NCI-H2196 (cell line): ENCODE measurements around the gene LILRA6.
"Not testable (repeated sequence)": the region's sequence is repeated elsewhere in the genome, so short reads cannot be mapped to it uniquely, and the experiment has no call there.

Experiments used
- DNase-seq: peaks from one replicate; lab custom pipeline; 2025; ENCODE audit not compliant: unreplicated experiment; lab: John Stamatoyannopoulos, UW

LILRA6 gene

DNA sequence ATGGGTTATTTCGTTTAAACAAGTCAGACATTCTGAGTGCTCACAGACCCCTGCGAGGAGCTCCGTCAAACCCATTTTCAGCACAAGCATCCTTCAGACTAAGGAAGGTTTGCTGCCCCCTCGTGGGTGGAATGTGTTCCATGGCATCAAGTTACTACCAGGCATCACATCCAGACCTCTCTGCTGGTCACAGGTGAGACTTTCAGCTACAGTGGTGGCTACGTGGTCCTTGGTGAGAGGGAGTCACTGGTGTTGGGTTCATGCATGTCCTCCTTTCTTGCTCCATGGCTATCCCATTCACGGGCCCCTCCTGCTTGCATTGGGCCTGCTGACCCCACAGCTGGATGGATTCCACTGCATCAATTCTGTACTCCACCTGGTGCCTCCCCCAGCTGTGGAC, 23.5 kb upstream of the LILRA6 start:
- peak; percentile 69 for DNase-seq

GRCh38 chr19:54262470-54262869, 19.9 kb upstream of the LILRA6 start:
- no peak for DNase-seq

DNA sequence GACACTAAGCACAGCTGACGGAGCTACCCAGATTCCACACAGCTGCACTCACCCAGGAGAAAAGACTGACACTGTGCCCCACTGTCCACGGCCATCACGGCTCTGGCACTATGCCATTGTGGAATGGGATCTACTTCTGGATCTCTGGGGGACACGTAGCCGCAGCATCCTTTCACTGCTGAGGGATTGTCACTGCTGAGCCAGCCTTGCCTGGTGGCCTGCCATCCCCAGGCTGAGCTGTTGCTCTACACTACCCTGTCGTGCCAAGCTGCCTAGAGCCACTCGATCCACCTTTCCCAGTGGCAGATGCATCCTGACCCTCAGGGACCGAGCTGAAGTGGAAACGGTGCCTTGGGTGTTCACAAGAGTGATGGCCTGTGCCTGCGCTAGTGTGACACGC, 19.5 kb upstream of the LILRA6 start:
- no peak for DNase-seq

GRCh38 chr19:54257116-54257480, 14.5 kb upstream of the LILRA6 start, which contains the start of gene LILRB5:
TSS of gene LILRB5 (minus strand) at chr19:54257273. CDS start at chr19:54257193, 80 bp downstream.
- no peak for DNase-seq

DNA sequence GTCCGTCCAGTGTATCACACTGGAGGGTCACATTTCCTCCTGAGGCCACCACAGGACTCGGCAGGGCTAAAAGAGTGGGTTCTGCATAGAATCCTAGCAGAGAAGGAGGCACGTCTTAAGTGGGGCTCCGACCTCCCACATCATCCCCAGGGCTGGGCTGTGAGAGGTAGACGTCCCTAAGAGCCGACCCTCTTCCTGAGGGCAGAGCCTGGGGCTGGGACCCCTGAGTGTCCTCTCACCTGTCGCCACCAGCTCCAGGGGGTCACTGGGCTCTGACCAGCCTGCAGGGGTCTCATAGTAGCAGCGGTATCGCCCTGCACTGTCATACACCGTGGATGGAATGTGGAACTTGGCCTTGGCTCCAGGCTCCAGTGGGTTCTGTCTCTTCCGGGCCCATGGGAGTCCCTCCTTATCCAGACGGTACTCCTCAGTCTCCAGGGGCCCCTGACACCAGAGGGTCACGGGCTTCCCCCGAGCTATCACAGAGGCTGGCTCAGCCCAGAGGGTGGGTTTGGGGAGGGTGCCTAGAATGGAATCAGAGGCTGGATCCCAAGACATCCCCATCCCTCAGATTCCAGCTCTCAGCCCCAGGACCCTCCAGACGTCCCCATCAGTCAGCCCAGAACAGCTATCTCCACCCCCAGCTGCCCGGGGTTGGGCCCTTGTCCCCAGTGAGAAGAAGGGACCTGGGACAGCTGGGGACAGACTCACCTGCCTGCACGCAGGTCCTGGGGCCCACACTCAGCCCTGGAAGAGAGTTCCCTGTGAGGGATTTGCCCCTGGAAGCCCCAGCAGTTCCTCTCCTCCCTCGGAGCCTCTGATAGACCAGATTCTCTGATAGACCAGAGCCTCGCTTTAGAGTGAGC, 13.9 kb upstream of the LILRA6 start:
- no peak for DNase-seq

DNA sequence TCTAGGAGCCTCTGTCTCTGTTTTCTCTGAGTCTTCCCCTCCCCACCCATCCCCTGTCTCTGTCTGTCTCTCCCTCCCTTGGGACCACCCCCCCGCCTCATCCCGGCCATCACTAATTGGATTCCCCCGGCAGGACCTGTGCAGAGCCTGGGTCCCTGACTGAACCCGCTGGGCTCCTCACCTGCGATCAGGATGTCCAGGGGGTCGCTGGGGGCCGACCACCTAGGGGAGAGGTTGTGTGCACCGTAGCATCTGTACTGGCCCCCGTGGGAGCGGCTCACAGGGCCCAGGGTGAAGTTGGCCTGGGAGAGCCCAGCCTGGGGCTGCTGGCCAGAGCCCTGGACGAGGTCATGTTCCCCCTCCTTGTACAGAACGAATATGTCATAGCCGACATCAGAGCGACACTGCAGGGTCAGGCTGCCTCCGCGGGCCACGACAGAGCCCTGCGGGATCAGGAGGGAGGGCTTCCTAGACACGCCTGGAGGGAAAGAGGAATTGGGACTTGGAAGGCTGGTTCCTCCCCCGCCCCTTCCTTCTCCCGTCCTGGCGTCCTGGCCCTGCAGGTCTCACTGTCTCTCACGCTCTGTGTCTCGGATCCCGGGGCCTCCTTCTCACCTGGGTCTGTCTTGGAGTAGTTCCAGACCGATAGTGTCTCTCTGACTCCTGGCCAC, 12.7 kb upstream of the LILRA6 start:
- no peak for DNase-seq

DNA sequence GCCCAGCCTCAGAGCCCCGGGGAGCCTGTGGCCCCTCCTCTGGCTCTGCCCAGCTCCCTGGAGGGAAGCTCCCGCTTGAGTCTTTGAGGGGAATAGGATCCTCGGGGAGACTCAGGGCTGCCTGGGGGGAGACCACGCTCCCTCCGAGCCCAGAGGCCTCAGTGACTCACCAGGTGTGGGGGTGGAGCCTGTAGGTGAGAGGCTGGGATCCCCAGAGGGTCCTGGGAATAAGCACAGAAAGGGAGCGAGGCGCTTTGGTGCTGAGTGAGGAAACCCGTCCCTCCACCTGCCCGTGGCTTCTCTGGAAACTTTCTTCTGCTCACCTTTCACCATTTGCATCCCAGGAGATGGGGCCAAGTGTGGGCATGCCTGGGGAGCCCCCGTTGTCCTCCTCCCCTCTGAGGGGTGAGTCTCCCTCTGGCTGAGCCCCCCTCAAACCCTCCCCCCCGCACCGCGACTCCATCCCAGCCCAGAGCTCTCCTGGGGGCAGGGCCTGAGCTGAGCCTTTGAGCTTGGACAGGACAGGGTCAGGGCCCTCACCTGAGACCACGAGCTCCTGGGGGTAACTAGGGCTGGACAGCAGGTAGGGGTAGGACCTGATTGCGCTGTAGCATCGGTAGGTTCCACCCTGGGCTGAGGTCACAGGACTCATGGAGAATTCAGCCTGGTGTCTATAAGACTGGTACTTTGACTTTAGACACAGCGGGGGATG, 11.8 kb upstream of the LILRA6 start:
- DNase-seq = no peak

GRCh38 chr19:54253331-54254194, 11.0 kb upstream of the LILRA6 start:
- DNase-seq = no peak

GRCh38 chr19:54252845-54253244, 10.3 kb upstream of the LILRA6 start:
- DNase-seq = no peak

GRCh38 chr19:54252243-54252642, 9.7 kb upstream of the LILRA6 start:
- no peak for DNase-seq

DNA sequence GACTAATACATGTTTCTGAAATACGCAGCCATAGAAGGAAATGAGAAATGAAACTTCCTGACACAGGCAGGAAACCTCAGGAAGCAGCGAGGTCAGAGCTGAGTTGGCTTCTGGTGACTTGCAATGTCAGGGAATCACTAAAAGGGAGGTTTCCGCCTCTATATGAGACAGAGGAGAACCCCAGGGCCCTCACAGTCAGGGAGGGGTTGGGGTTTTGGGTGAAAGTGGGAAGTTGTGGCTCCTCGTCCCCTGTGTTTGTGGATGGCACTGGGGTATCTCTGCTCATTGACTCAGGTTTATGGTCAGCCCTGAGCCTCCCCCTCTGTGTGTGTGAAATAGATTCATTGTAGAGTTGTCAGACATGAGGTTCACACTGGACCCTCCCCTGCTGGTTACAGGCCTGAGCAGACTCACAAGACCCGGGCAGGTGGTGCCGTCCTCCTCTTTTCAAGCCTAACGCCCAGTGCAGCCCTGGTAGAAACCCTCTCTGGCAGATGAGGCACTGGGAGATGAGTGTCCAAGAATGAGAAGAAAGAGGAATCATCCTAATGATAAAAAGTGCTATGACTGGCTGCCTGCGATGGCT, 5.5 kb upstream of the LILRA6 start:
- no peak for DNase-seq

- DNase-seq = no peak
Observed at GRCh38 chr19:54247106-54247930, 4.7 kb upstream of the LILRA6 start.

DNA sequence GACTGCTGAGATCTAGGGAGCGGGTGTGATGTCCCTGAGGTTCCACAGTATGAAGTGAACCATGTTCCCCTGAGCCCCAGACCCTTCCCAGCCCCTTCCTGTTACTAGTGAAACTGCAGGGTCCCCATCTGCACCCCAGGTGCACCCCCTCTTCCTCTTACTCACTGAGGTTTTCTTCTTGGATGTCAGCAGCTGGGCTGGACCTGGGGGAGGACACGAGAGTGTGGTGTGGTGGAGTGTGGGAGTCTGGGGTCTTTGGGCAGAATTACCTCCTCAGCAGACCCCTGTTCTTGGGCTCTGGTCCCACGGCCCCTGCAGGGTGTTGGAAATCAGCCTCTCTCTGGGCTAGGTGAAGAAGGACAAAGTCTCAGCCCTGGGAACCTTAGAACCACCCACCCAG, 3.3 kb upstream of the LILRA6 start:
- no peak for DNase-seq

- not testable (repeated sequence) for DNase-seq
Observed at GRCh38 chr19:54243809-54244208, 1.2 kb upstream of the LILRA6 start.

DNA sequence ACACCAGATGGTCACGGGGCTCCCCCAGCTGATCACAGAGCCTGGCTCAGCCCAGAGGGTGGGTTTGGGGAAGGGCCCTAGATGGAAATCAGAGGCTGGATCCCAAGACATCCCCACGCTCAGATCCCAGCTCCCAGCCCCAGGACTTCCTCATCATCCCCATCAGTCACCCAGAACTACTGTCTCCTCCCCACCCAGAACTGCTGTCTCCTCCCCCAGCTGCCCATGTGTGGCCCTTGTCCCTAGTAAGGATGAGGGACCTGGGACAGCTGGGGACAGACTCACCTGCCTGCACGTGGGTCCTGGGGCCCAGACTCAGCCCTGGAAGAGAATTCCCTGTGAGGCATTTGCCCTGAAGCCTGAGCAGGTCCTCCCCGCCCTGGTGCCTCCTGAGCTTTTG, 356 bp downstream of the LILRA6 start:
- not testable (repeated sequence) for DNase-seq

DNA sequence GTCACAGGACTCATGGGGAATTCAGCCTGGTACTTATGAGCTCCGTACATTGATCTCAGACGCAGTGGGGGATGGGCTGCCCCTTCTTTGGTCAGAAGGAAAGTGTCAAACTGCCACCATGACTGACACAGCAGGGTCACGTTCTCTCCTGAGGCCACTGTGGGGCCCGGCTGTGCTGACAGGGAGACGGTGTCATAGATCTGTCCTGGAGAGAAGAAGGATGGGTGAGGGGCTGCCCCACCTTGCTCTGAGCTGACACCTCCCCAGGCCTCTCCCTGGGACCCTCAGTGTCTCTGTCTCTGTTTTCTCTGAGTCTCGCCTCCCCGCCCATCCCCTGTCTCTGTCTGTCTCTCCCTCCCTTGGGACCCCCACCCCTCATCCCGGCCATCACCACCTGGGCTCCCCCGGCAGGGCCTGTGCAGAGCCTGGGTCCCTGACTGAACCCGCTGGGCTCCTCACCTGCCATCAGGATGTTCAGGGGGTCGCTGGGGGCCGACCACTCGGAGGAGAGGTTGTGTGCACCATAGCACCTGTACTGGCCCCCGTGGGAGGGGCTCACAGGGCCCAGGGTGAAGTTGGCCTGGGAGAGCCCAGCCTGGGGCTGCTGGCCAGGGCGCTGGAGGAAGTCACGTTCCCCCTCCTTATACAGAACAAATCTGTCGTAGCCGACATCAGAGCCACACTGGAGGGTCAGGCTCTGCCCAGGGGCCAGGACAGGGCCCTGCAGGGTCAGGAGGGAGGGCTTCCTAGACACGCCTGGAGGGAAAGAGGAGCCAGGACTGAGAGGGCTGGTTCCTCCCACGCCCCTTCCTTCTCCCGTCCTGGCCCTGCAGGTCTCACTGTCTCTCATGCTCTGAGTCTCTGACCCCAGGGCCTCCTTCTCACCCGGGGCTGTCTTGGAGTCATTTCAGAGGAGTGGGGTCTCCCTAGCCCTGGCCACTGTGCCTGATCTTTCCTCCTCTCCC, 1.9 kb downstream of the LILRA6 start:
- DNase-seq = not testable (repeated sequence)

DNA sequence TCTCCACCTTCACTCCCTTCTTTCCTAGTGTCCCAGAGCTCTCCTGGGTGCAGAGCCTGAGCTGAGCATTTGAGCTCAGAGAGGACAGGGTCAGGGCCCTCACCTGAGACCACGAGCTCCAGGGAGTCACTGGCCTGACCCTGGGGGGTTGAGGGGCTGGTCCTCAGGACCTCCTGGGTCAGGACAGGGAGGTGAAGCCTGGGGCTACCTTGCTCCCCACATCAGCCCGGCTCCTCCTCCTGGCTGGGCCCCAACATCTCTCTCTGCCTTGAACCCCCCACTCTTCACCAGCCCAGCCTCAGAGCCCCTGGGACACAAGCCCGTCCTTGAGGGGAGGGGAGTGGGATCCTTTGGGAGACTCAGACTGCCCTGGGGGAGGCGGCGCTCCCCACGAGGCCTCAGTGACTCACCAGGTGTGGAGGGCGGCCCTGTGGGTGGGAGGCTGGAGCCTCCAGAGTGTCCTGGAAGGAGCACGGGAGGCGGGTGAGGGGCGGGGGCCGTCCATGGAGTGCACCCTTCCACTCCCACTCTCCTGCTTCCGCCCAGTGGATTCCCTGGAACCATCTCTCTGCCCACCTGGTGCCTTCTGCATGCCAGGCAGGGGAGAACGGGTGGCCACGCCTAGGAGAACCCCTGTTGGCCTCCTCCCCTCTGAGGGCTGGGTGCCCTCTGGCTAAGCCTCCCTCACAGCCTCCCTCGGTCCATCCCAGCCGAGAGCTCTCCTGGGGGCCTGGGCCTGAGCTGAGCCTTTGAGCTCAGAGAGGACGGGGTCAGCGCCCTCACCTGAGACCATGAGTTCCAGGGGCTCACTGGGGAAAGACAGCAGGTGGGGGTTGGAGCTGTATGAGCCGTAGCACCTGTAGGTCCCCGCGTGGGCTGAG, 2.9 kb downstream of the LILRA6 start:
- DNase-seq = not testable (repeated sequence)
